Brain microvascular endothelial cell (primary cell): ENCODE measurements around the gene FAM72B.
"Not testable (repeated sequence)": the region's sequence is repeated elsewhere in the genome, so short reads cannot be mapped to it uniquely, and the experiment has no call there.

Source experiments
- DNase-seq: peaks from one replicate; pipeline ENCODE4 v3.0.0-alpha.2; 2020
- H3K27ac ChIP-seq: fragments of 250-450 bp; sonication (Bioruptor Pico); 2 replicates; pipeline ENCODE4 v1.5.1; 2020; ENCODE audit warnings: mild to moderate bottlenecking, moderate library complexity
- H3K27me3 ChIP-seq: fragments of 250-450 bp; sonication (Bioruptor Pico); replicated peaks from 2 replicates; pipeline ENCODE4 v1.5.1; 2020; ENCODE audit warnings: mild to moderate bottlenecking
- H3K36me3 ChIP-seq: fragments of 250-450 bp; sonication (Bioruptor Pico); replicated peaks from 2 replicates; pipeline ENCODE4 v1.5.1; 2020; ENCODE audit warnings: mild to moderate bottlenecking
- H3K4me3 ChIP-seq: 2 replicates; pipeline ENCODE4 v1.5.1; 2011; ENCODE audit warnings: low read depth, mild to moderate bottlenecking, control low read depth, low read length, moderate library complexity
- in situ Hi-C: cut with HindIII; loops from 2 replicates; pipeline ENCODE4 v1.10.0; 2017; ENCODE audit warnings: low sequenced_read_pairs, low pct_ligation_motif_present

The FAM72B gene

GRCh38 chr1:121208375-121208774 is 24.2 kb upstream of the FAM72B start:
- in situ Hi-C loops, H3K27ac ChIP-seq, DNase-seq, H3K36me3 ChIP-seq, H3K4me3 ChIP-seq, H3K27me3 ChIP-seq: not testable (repeated sequence)

GRCh38 chr1:121207328-121207727 is 23.2 kb upstream of the FAM72B start:
- H3K27ac ChIP-seq, in situ Hi-C loops, H3K36me3 ChIP-seq, H3K27me3 ChIP-seq, H3K4me3 ChIP-seq, DNase-seq: not testable (repeated sequence)

- in situ Hi-C loops, H3K36me3 ChIP-seq, H3K27ac ChIP-seq, H3K4me3 ChIP-seq, H3K27me3 ChIP-seq: not testable (repeated sequence)
- peak; percentile 10 for DNase-seq
Measured at GRCh38 chr1:121205786-121206711, 21.9 kb upstream of the FAM72B start.

GRCh38 chr1:121202986-121203385 is 18.8 kb upstream of the FAM72B start:
- H3K36me3 ChIP-seq, H3K27me3 ChIP-seq, H3K27ac ChIP-seq, in situ Hi-C loops, H3K4me3 ChIP-seq: not testable (repeated sequence)
- peak; percentile 5 for DNase-seq

- H3K4me3 ChIP-seq, H3K27me3 ChIP-seq, H3K36me3 ChIP-seq, in situ Hi-C loops: not testable (repeated sequence)
- H3K27ac ChIP-seq: peak overlapping the region; percentile 53
- DNase-seq: peak; percentile 70
Measured at GRCh38 chr1:121200985-121201981, 17.1 kb upstream of the FAM72B start.

- H3K36me3 ChIP-seq, in situ Hi-C loops, H3K27ac ChIP-seq, DNase-seq, H3K4me3 ChIP-seq, H3K27me3 ChIP-seq: not testable (repeated sequence)
Measured at GRCh38 chr1:121200232-121200631, 16.1 kb upstream of the FAM72B start.

GRCh38 chr1:121199763-121200162 is 15.6 kb upstream of the FAM72B start:
- H3K36me3 ChIP-seq, H3K27ac ChIP-seq, H3K27me3 ChIP-seq, in situ Hi-C loops, H3K4me3 ChIP-seq, DNase-seq: not testable (repeated sequence)

GRCh38 chr1:121197095-121197882 is 13.1 kb upstream of the FAM72B start:
- H3K36me3 ChIP-seq, H3K27ac ChIP-seq, H3K4me3 ChIP-seq, in situ Hi-C loops, H3K27me3 ChIP-seq, DNase-seq: not testable (repeated sequence)

- H3K27ac ChIP-seq, H3K36me3 ChIP-seq, H3K4me3 ChIP-seq, DNase-seq, H3K27me3 ChIP-seq, in situ Hi-C loops: not testable (repeated sequence)
Measured at GRCh38 chr1:121192512-121192911, 8.4 kb upstream of the FAM72B start.

- H3K36me3 ChIP-seq, H3K27ac ChIP-seq, H3K4me3 ChIP-seq, H3K27me3 ChIP-seq, DNase-seq, in situ Hi-C loops: not testable (repeated sequence)
Measured at GRCh38 chr1:121187914-121188313, 3.8 kb upstream of the FAM72B start.

- H3K36me3 ChIP-seq, in situ Hi-C loops, H3K4me3 ChIP-seq, H3K27ac ChIP-seq, H3K27me3 ChIP-seq: not testable (repeated sequence)
- DNase-seq: peak; percentile 4
Measured at GRCh38 chr1:121186191-121186590, 2.1 kb upstream of the FAM72B start.

GRCh38 chr1:121185140-121185708 is 1.1 kb upstream of the FAM72B start:
- H3K4me3 ChIP-seq, H3K36me3 ChIP-seq, in situ Hi-C loops, DNase-seq, H3K27me3 ChIP-seq: not testable (repeated sequence)
- H3K27ac ChIP-seq: peak overlapping the region; percentile 17

GRCh38 chr1:121183867-121184266 is 273 bp downstream of the FAM72B start:
- H3K36me3 ChIP-seq, H3K27me3 ChIP-seq, H3K27ac ChIP-seq, in situ Hi-C loops, DNase-seq: not testable (repeated sequence)
- H3K4me3 ChIP-seq: peak overlapping the region; percentile 56
